Osteoblast (primary cell): ENCODE results near the gene COL1A1. TPM values are rescaled to one million over a fixed set of nuclear protein-coding genes. Genes with fewer than 3 reads are reported as not detected.

Source experiments
- DNase-seq: peaks from one replicate; pipeline ENCODE4 v3.0.0; 2011; ENCODE audit warnings: low spot score, mixed read lengths; ENCODE audit not compliant: insufficient read length; ENCODE audit errors: missing footprints
- H2AFZ ChIP-seq: 2 replicates; pipeline ENCODE4 v1.6.0; 2011; ENCODE audit warnings: mild to moderate bottlenecking, low read length
- H3K27ac ChIP-seq: 2 replicates; pipeline ENCODE4 v1.5.1; 2011; ENCODE audit warnings: mild to moderate bottlenecking, low read depth, low read length, moderate library complexity
- H3K27me3 ChIP-seq: 2 replicates; pipeline ENCODE4 v1.6.0; 2012; ENCODE audit warnings: mild to moderate bottlenecking, control low read depth, inconsistent platforms, low read length, moderate library complexity; ENCODE audit not compliant: insufficient read depth
- H3K36me3 ChIP-seq: 2 replicates; pipeline ENCODE4 v1.5.1; 2011; ENCODE audit warnings: mild to moderate bottlenecking, low read length, control low read depth, moderate library complexity; ENCODE audit not compliant: insufficient read depth
- H3K4me1 ChIP-seq: 2 replicates; pipeline ENCODE4 v1.5.1; 2011; ENCODE audit warnings: mild to moderate bottlenecking, low read length, control low read depth, moderate library complexity; ENCODE audit not compliant: insufficient read depth
- H3K4me2 ChIP-seq: 2 replicates; pipeline ENCODE4 v1.6.0; 2011; ENCODE audit warnings: mild to moderate bottlenecking, low read length; ENCODE audit not compliant: insufficient read depth
- H3K4me3 ChIP-seq: fragments of 200-600 bp; sonication (generic); 3 replicates; pipeline ENCODE4 v1.5.1; 2012; ENCODE audit warnings: mild to moderate bottlenecking, low read length, inconsistent platforms; ENCODE audit not compliant: insufficient read depth
- H3K79me2 ChIP-seq: 2 replicates; pipeline ENCODE4 v1.6.0; 2012; ENCODE audit warnings: mild to moderate bottlenecking, low read length, control low read depth, inconsistent platforms; ENCODE audit not compliant: insufficient read depth
- H3K9me3 ChIP-seq: 2 replicates; pipeline ENCODE4 v1.5.1; 2011; ENCODE audit warnings: low read depth, low read length, control low read depth
- H4K20me1 ChIP-seq: 2 replicates; pipeline ENCODE4 v1.6.0; 2012; ENCODE audit warnings: mild to moderate bottlenecking, low read length, control low read depth; ENCODE audit not compliant: insufficient read depth
- CTCF ChIP-seq: IDR thresholded peaks from 2 replicates; pipeline ENCODE4 v1.5.1; 2011; ENCODE audit warnings: mild to moderate bottlenecking, low read depth, low read length, moderate library complexity; ENCODE audit errors: extremely low read depth
- total RNA-seq: library from RNA; depleted of rRNA; stranded (reverse); fragments of >200 nt; gene quantifications from 2 replicates; pipeline ENCODE4 v1.2.3, GENCODE V29; 2012

COL1A1 gene
- total RNA-seq, 1 donor: 8,987 TPM

- peaks cover 79% of the 10 kb centered on the region for H3K79me2 ChIP-seq
- H3K9me3 ChIP-seq: no peaks in the 10 kb centered on the region
- H3K27me3 ChIP-seq: no peaks in the 10 kb centered on the region
- H4K20me1 ChIP-seq: peaks cover 60% of the 10 kb centered on the region
- DNase-seq: peak; percentile 97
- H3K27ac ChIP-seq: peak overlapping the region; percentile 96
- H3K36me3 ChIP-seq: peaks cover 49% of the 10 kb centered on the region
- no peak overlapping the region for H2AFZ ChIP-seq
- TF ChIP-seq CTCF: no peak
- H3K4me3 ChIP-seq: peak overlapping the region; percentile 99
- H3K4me2 ChIP-seq: peak overlapping the region; percentile 86
- H3K4me1 ChIP-seq: peaks cover 69% of the 10 kb centered on the region
Observed at GRCh38 chr17:50199803-50200456, 1.5 kb downstream of the COL1A1 start.

- Histone ChIP-seq H2AFZ (no peak overlapping the region), H3K4me2 (peak overlapping the region; percentile 86), H3K79me2 (peaks cover 79% of the 10 kb centered on the region), H3K27ac (peak overlapping the region; percentile 96), H3K36me3 (peaks cover 55% of the 10 kb centered on the region), H3K4me3 (peak overlapping the region; percentile 99), H3K27me3 (no peaks in the 10 kb centered on the region), H3K4me1 (peaks cover 66% of the 10 kb centered on the region), H3K9me3 (no peaks in the 10 kb centered on the region), H4K20me1 (peaks cover 67% of the 10 kb centered on the region)
- peak; percentile 78 for DNase-seq
- TF ChIP-seq CTCF: no peak
Observed at GRCh38 chr17:50199211-50199802, 2.1 kb downstream of the COL1A1 start.

GRCh38 chr17:50198026-50198669 lies 3.3 kb downstream of the COL1A1 start:
- peak; percentile 89 for DNase-seq
- Histone ChIP-seq H3K27me3 (no peaks in the 10 kb centered on the region), H3K4me2 (peak overlapping the region; percentile 86), H3K9me3 (no peaks in the 10 kb centered on the region), H3K79me2 (peaks cover 85% of the 10 kb centered on the region), H3K4me1 (peaks cover 61% of the 10 kb centered on the region), H2AFZ (no peak overlapping the region), H3K36me3 (peaks cover 67% of the 10 kb centered on the region), H3K27ac (peak overlapping the region; percentile 96), H3K4me3 (peak overlapping the region; percentile 99), H4K20me1 (peaks cover 76% of the 10 kb centered on the region)
- peak; percentile 68 for TF ChIP-seq CTCF

- Histone ChIP-seq H2AFZ (no peak overlapping the region), H3K79me2 (peaks cover 96% of the 10 kb centered on the region), H4K20me1 (peaks cover 85% of the 10 kb centered on the region), H3K27ac (peak overlapping the region; percentile 96), H3K36me3 (peaks cover 80% of the 10 kb centered on the region), H3K4me2 (peak overlapping the region; percentile 86), H3K4me3 (peak overlapping the region; percentile 99), H3K9me3 (no peaks in the 10 kb centered on the region), H3K27me3 (no peaks in the 10 kb centered on the region), H3K4me1 (peaks cover 62% of the 10 kb centered on the region)
- TF ChIP-seq CTCF: no peak
- peak; percentile 91 for DNase-seq
Observed at GRCh38 chr17:50196826-50197225, 4.6 kb downstream of the COL1A1 start.
